T-helper 9 cell (primary cell): ENCODE data around the gene C12orf42.

Experiments
- DNase-seq: peaks from one replicate; pipeline ENCODE4 v3.0.0-alpha.2; 2020

Gene C12orf42

GRCh38 chr12:103423516-103423910 lies 72.3 kb downstream of the C12orf42 start:
- no peak for DNase-seq

DNA sequence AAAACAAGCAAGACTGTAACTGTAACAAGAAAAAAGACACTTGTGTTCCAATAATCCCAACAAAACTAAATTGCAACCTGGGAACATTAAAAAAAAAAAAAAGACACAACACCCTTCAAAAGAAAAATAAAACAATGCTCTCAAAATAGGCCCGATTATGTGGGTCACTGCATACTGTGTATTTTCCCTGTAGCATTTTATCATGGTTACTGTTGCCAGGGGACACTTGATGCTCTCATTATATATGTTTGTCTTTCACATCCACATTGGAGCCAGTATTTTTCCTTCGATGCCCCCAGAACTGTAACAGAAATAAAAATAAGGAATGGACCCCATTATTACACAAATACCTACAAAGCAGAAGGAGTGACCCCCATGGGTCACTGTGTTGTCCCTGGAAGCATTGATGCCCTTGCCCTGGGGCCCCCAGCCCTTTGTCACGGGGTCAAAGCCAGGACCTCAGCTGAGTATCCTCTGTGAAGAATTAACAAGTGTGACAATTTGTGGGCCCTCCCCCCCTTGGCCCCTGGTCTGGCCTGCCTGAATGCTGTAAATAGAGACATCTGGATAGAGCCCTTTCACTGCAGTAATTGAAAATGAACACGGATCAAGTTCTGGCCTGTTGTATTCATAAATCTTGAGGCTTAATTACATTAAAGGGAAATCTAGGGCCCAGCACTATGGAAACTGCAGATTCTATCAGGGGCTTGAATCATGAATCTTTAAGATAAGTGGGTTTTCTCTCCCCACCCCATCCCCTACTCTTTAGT lies 72.8 kb downstream of the C12orf42 start:
- no peak for DNase-seq

GRCh38 chr12:103422328-103422727 lies 73.4 kb downstream of the C12orf42 start:
- DNase-seq: no peak

GRCh38 chr12:103421402-103421801 lies 74.4 kb downstream of the C12orf42 start:
- DNase-seq: no peak

DNA sequence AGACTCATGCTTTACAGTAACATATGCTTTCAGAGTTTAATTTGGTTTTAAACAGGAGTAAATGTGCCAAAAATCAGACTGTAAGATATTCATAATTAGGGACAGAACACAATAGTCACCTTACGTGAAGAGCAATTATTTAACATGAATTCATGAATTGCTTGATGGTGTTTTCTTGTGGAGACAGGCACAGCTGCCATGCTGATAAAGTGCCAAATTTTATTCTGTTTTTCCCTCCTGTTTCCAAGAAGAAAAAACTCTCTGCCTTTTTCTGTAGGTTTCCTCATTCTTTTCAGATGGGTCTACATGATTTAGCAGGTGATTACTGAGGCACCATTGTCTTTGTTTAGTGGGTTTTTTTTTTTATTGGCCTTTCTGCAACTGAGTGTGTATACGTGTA lies 80.1 kb downstream of the C12orf42 start:
- DNase-seq: no peak

GRCh38 chr12:103401421-103401820 lies 94.3 kb downstream of the C12orf42 start:
- no peak for DNase-seq

- no peak for DNase-seq
Observed at GRCh38 chr12:103399986-103400385, 95.8 kb downstream of the C12orf42 start.

DNA sequence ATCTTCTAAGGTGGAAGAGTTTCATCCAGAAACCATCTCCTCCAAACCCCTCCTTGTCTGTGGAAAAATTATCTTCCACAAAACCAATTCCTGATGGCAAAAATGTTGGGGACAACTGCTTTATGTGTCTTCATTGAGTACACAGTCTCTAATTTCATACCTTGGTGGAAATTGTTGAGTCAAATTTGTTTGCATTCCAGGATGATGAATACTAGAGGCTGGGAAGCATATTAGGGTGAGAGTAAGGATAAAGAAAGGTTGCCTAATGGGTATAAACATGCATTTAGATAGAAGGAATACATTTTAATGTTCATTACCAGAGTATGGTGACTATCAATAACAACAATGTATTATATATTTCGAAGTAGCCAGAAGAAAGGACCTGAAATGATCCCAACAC lies 98.2 kb downstream of the C12orf42 start:
- DNase-seq: no peak

GRCh38 chr12:103392722-103393121 lies 103.0 kb downstream of the C12orf42 start:
- DNase-seq: no peak

GRCh38 chr12:103391103-103391502 lies 104.7 kb downstream of the C12orf42 start:
- DNase-seq: no peak

GRCh38 chr12:103387385-103387784 lies 108.4 kb downstream of the C12orf42 start:
- no peak for DNase-seq

DNA sequence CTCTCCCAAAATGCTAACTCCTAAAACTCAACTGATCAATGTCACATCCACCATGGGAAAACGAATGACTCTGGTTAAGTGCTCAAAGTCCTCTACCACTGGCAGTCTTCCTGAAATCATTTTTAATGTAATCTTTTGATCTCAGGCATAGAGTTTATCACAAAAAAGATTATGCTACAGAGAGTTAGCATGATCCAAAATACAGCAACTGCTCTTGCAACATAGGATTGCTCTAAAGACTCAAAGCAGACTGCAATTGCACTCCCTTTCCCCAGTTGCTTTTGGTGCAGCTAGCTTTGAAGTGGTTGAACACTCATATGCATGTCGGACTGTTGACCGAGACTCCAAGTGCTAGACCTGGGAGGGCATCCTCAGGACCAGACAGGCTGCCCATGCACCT lies 109.3 kb downstream of the C12orf42 start:
- no peak for DNase-seq

DNA sequence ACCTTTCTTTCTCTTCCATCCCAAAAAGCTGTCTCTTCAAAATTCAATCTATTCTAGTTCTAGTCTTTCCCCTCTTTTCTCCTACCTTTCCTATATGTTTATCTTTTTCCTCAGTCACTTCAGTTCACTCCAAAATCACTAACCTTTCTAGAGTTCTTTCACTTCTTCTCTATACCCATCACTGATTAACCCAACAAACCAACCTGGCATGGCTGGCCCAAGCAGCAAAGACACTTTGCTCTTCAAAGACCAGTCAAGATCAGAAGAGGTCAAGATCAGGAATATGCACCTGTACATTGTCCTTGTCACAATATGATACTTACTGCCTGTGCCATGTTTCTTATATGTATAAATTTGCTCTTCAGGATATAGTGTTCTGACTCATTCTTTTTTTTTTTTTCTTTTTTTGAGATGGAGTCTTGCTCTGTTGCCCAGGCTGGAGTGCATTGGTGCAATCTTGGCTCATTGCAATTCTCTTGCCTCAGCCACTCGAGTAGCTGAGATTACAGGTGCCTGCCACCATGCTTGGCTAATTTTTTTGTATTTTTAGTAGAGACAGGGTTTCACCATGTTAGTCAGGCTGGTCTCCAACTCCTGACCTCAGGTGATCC lies 112.9 kb downstream of the C12orf42 start:
- DNase-seq: no peak

- no peak for DNase-seq
Observed at GRCh38 chr12:103382119-103382518, 113.6 kb downstream of the C12orf42 start.

- no peak for DNase-seq
Observed at GRCh38 chr12:103379670-103380069, 116.1 kb downstream of the C12orf42 start.

- no peak for DNase-seq
Observed at GRCh38 chr12:103373088-103373523, 122.7 kb downstream of the C12orf42 start.

GRCh38 chr12:103369929-103370328 lies 125.8 kb downstream of the C12orf42 start:
- no peak for DNase-seq

- DNase-seq: no peak
Observed at GRCh38 chr12:103368167-103368566, 127.6 kb downstream of the C12orf42 start.

- DNase-seq: no peak
Observed at GRCh38 chr12:103354403-103354802, 141.4 kb downstream of the C12orf42 start.

GRCh38 chr12:103353913-103354312 lies 141.9 kb downstream of the C12orf42 start:
- DNase-seq: no peak

DNA sequence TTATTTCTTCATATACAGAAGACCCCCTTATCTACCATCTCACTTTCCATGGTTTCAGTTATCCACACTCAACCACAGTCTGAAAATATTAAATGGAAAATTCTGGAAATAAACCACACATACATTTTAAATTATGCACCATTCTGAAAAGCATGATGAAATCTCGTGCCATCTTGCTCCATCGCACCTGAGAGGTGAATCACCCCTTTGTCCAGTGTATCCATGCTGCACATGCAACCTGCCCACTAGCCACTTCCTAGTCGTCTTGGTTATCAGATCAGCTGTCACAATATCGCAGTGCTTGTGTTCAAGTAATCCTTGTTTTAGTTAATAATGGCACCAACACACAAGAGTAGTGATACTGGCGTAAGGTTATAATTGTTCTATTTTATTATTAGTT lies 145.7 kb downstream of the C12orf42 start:
- DNase-seq: no peak

DNA sequence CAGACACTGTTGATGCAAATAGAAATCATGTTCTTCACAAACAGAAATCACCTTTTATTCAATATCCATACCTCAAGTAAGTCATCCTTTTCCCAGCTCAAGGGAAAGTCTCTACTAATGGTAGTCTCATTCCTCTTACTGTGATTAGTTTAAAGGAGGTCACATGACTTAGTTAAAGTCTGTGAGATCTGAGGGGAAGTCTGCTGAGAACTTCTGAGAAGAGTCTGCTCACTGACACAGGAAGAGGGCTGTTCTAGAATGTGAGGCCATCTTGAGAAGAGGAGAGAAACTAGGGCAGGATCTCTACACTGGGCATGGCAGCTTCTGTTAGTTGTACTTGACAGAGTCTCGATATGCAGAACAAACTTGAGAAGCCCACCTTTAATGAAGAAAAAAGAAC lies 146.8 kb downstream of the C12orf42 start:
- DNase-seq: no peak

- no peak for DNase-seq
Observed at GRCh38 chr12:103336940-103337339, 158.8 kb downstream of the C12orf42 start.

DNA sequence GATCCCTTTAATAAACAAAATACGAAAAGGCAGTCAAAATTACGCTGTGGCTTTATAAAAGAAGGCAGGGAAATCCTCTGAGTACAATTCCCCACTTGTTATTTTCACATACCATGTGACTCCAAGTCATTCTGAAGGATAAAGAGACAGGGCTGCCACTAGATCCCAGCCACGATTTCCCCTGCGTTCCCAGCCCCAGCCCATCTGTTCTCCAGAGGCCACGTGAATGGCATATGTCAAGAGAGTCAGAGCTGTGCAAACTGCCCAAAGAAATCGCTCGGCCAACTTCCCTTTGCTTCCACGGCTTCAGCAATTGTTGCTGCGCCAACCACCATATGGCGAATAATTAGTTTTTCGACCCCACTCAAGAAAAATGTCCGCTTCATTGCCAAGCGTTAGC lies 161.3 kb downstream of the C12orf42 start:
- no peak for DNase-seq

DNA sequence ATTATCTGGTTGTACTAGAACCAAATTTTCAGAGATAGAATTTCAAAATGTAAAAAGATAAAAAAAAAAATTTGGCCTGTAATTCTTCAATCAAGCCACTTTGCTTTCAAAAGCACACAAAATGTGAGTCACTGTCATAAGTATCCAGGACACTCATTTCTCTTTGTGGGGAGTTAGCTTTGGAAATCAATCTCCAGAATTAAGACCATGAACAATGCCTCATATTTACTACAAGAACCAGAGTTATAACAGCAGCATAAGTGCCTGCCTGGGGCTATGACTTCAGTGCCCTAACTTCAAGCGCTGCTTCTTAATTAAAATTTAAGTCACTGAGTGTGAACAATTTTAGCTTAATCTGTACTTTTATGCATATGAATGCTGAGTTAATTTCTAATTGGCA lies 162.1 kb downstream of the C12orf42 start:
- no peak for DNase-seq
